ENCODE measurements around the gene KCNIP4. TPM values are rescaled to one million over a fixed set of nuclear protein-coding genes. Genes with fewer than 3 reads are reported as not detected.

The KCNIP4 gene
- total RNA-seq, 3 donors from 2014 or later (not counting 1 experiment from before 2014, with no cell fraction given), result not detected

GRCh38 chr4:20860878-20861277, 1087.7 kb downstream of the KCNIP4 start:
- Histone ChIP-seq H3K27me3 (ENCODE audit: control insufficient read depth, insufficient read depth, low read length) (no peaks in the 10 kb centered on the region), H3K4me3 (ENCODE audit: low read length) (no peak overlapping the region), H3K27ac (ENCODE audit: low read length) (no peak overlapping the region), H3K36me3 (ENCODE audit: control insufficient read depth, insufficient read depth, low read length) (no peaks in the 10 kb centered on the region), H3K9me3 (ENCODE audit: control insufficient read depth, insufficient read depth, low read length) (no peaks in the 10 kb centered on the region), H3K4me1 (ENCODE audit: control insufficient read depth, insufficient read depth, low read length) (no peaks in the 10 kb centered on the region)
- H3K9me3 Mint-ChIP-seq, result peaks cover 2 to 3% of the 10 kb centered on the region in 2 donors
- H3K4me3 Mint-ChIP-seq, result no peak overlapping the region
- H3K36me3 Mint-ChIP-seq, result no peaks in the 10 kb centered on the region
- no peak overlapping the region for H3K27ac Mint-ChIP-seq
- ATAC-seq (no peak), DNase-seq (no peak)
- H3K4me1 Mint-ChIP-seq, result peaks cover 0 to 6% of the 10 kb centered on the region in 2 donors
- H3K27me3 Mint-ChIP-seq (ENCODE audit: low read depth in 2 of 2), result no peaks in the 10 kb centered on the region
- intact Hi-C loops (cut with micrococcal nuclease), result no loop called here
- TF ChIP-seq CTCF (IDR thresholded peaks at IDR 0.05), result no peak
- 83% methylated on average over 2 of the region's 3 CpGs for WGBS (ENCODE audit: insufficient coverage)

GRCh38 chr4:20859097-20859781, 1089.3 kb downstream of the KCNIP4 start:
- DNase-seq (no peak), ATAC-seq (no peak)
- no peak for TF ChIP-seq CTCF (IDR thresholded peaks at IDR 0.05)
- intact Hi-C loops (cut with micrococcal nuclease), result no loop called here
- H3K4me1 ChIP-seq (ENCODE audit: control insufficient read depth, insufficient read depth, low read length), result no peaks in the 10 kb centered on the region
- Mint-ChIP-seq H3K27me3 (ENCODE audit: low read depth in 2 of 2) (no peaks in the 10 kb centered on the region), H3K36me3 (no peaks in the 10 kb centered on the region), H3K9me3 (peaks cover 3 to 7% of the 10 kb centered on the region in 2 donors), H3K4me3 (no peak overlapping the region), H3K4me1 (peaks cover 0 to 6% of the 10 kb centered on the region in 2 donors), H3K27ac (no peak overlapping the region)
- no peaks in the 10 kb centered on the region for H3K9me3 ChIP-seq (ENCODE audit: control insufficient read depth, insufficient read depth, low read length)
- 87% methylated on average over 8 of the region's 8 CpGs for WGBS (ENCODE audit: insufficient coverage)
- H3K36me3 ChIP-seq (ENCODE audit: control insufficient read depth, insufficient read depth, low read length), result no peaks in the 10 kb centered on the region
- no peak overlapping the region for H3K4me3 ChIP-seq (ENCODE audit: low read length)
- H3K27me3 ChIP-seq (ENCODE audit: control insufficient read depth, insufficient read depth, low read length), result no peaks in the 10 kb centered on the region
- no peak overlapping the region for H3K27ac ChIP-seq (ENCODE audit: low read length)

- no peak overlapping the region for H3K27ac Mint-ChIP-seq
- no peaks in the 10 kb centered on the region for H3K27me3 ChIP-seq (ENCODE audit: control insufficient read depth, insufficient read depth, low read length)
- H3K9me3 Mint-ChIP-seq, result peaks cover 0 to 5% of the 10 kb centered on the region in 2 donors
- H3K4me3 Mint-ChIP-seq, result no peak overlapping the region
- H3K4me3 ChIP-seq (ENCODE audit: low read length), result no peak overlapping the region
- H3K4me1 ChIP-seq (ENCODE audit: control insufficient read depth, insufficient read depth, low read length), result no peaks in the 10 kb centered on the region
- no peaks in the 10 kb centered on the region for H3K36me3 ChIP-seq (ENCODE audit: control insufficient read depth, insufficient read depth, low read length)
- H3K27ac ChIP-seq (ENCODE audit: low read length), result no peak overlapping the region
- no peaks in the 10 kb centered on the region for H3K9me3 ChIP-seq (ENCODE audit: control insufficient read depth, insufficient read depth, low read length)
- no peak for TF ChIP-seq CTCF (IDR thresholded peaks at IDR 0.05)
- no peaks in the 10 kb centered on the region for H3K27me3 Mint-ChIP-seq (ENCODE audit: low read depth in 2 of 2)
- peaks cover 14% of the 10 kb centered on the region for H3K36me3 Mint-ChIP-seq
- H3K4me1 Mint-ChIP-seq, result peaks cover 0 to 6% of the 10 kb centered on the region in 2 donors
- ATAC-seq (no peak), DNase-seq (no peak)
- intact Hi-C loops (cut with micrococcal nuclease), result no loop called here
- 93% methylated on average over 5 of the region's 5 CpGs for WGBS (ENCODE audit: insufficient coverage)
Measured at GRCh38 chr4:20857081-20857480, 1091.5 kb downstream of the KCNIP4 start.
